CD4-positive, alpha-beta T cell treated with Interferon alpha-2 for 1 hour (primary cell): ENCODE results near the gene USP10.

ENCODE experiments used
- DNase-seq, 2 donors: peaks; one replicate each; pipeline ENCODE4 v3.0.0-alpha.2; 2020 to 2022

USP10 gene, protein sequence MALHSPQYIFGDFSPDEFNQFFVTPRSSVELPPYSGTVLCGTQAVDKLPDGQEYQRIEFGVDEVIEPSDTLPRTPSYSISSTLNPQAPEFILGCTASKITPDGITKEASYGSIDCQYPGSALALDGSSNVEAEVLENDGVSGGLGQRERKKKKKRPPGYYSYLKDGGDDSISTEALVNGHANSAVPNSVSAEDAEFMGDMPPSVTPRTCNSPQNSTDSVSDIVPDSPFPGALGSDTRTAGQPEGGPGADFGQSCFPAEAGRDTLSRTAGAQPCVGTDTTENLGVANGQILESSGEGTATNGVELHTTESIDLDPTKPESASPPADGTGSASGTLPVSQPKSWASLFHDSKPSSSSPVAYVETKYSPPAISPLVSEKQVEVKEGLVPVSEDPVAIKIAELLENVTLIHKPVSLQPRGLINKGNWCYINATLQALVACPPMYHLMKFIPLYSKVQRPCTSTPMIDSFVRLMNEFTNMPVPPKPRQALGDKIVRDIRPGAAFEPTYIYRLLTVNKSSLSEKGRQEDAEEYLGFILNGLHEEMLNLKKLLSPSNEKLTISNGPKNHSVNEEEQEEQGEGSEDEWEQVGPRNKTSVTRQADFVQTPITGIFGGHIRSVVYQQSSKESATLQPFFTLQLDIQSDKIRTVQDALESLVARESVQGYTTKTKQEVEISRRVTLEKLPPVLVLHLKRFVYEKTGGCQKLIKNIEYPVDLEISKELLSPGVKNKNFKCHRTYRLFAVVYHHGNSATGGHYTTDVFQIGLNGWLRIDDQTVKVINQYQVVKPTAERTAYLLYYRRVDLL

DNA sequence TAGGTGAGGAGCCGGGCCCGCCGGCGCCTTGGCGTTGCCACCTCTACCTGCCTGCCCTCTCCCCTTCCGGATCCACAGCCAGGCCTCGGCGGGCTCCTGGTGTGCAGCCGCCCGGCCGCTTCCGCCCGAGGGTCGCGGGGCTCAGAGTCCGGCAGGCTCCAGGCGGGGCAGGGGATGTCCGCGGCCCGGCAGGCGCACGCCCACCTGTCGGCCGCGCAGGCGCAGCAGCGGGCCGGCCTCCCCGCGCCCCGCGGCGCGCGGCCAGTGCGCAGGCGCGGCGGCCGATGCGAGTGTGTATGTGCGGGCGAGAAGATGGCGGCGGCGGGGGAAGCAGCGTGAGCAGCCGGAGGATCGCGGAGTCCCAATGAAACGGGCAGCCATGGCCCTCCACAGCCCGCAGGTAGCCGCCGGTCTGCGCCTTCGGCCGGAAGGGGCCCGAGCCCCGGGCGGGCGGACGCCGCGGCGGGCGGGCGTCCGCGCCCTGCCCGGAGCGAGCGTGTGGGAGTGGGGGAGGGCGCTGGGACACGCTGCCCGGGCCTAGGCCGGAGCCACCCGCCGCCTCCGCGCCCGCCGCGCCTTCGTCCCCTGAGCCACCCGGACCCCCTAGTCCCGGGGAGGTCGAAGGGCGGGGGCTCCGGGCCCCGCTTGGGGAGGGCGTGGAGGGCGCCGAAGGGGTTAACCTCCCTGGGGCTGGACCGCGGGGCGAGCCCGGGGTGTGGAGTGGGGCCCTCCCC lies at the start of gene USP10:
USP10 (plus strand) TSS at position 289 of the 734 bp plus-strand sequence; CDS start at position 380, 91 bp downstream.
- peak; percentile 87 to 90 for DNase-seq

DNA sequence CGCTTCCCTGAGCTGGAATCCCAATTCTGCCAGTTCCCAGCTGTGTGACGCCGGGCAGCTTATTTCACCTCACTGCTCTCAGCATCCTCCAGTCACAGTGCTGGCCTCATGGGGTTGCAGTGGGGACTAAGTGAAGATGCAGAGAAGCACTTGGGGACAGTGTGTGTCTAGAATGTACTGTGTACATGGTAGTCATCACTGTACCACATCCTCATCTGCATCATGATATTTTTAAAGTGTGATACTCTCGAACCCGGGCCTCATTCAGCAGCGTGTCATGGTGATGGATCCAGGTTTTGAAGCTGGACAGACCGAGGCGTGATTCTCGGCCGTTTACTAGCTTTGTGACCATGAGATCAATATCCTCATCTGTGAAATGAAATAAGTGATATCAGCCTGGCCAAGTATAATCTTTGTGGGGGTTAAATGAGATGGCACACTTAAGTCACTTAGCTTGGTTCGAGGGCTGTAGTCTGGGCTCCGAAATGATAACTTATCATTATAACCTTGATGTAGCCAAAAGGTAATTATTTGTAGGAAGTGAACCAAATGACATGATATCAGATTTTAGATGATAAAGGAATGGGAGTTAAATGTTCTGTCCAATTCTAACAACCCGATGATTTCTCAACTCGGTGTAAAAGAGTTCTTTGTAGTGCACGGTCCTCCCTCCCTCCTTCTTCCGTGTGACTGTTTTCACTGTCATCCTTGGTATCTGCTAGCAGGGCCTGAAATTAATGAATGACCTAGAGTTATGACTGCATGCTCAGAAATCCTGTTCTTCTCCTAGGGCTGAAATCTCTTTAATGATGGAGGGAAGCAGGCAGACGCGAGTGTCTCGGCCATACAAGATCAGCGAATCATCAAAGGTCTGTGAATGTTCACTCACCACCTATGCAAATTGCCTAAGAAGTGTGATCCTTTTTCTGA lies 49.5 kb upstream of the USP10 start:
- no peak for DNase-seq

DNA sequence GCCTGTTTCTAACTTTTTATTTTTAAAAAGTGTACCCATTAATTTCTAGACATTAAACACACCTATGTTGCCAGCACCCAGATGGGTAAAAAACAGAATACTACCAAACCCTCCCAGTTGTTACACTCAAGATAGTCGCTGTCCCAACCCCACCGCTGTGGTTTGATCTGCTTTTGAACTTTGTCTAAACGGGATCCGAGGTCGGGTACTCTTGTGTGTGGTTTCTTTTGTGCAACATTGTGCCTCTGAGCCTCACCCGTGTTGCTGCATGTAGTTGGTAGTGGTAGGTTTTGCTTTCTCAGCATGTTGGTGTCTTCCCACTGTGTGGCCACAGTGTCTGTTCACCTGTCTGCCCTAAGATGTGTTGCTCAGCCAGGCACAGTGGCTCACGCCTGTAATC lies 47.2 kb upstream of the USP10 start:
- DNase-seq: peak; percentile 37 to 59

DNA sequence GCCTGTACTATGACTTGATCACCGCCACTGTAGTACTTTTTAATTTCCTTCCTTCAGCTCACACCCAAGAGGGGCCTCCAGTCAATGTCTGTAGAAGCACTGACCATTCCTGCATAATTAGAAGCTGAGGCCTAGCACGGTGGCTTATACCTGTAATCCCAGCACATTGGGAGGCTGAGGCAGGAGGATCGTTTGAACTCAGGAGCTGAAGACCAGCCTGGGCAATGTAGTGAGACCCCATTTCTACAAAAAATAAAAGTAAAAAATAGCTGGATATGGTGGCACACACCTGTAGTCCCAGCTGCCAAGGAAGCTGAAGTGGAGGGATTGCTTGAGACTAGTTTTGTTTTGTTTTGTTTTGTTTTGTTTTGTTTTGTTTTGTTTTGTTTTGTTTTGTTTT lies 45.6 kb upstream of the USP10 start:
- no peak for DNase-seq

DNA sequence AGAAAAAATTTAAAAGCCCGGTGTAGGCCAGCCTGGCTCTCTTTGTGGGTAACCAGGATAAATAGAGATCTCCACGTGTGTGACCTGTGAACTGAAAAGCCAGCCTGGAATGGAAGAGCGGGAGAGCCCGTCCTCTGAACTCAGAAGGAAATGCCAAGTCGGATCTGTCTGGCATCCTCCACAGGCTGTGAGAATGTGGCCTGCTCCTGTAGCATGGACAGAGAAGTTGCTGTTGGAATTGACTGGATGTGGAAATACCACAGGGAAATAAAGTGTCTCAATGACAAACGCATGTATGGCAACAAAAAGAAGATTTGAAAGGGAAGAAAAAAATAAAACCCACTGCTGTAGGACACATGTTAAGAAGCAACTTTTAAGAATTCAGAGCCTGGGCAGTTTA lies 44.8 kb upstream of the USP10 start:
- DNase-seq: no peak

DNA sequence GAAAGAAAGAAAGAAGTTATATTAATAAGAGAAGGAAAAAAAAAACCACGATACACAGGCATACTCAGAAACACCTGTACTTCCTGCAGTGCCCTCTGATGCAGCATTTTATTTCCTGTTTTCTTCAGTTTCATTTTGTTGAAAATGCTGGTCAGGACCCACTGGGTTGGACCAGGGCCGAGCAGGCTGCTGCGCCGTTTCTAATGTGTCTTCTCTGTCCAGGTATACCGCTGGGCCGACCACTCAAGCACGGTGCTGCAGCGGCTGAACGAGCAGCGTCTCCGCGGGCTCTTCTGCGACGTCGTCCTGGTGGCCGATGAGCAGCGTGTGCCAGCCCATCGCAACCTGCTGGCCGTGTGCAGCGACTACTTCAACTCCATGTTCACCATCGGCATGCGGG lies 43.2 kb upstream of the USP10 start:
- peak; percentile 6 to 23 for DNase-seq

DNA sequence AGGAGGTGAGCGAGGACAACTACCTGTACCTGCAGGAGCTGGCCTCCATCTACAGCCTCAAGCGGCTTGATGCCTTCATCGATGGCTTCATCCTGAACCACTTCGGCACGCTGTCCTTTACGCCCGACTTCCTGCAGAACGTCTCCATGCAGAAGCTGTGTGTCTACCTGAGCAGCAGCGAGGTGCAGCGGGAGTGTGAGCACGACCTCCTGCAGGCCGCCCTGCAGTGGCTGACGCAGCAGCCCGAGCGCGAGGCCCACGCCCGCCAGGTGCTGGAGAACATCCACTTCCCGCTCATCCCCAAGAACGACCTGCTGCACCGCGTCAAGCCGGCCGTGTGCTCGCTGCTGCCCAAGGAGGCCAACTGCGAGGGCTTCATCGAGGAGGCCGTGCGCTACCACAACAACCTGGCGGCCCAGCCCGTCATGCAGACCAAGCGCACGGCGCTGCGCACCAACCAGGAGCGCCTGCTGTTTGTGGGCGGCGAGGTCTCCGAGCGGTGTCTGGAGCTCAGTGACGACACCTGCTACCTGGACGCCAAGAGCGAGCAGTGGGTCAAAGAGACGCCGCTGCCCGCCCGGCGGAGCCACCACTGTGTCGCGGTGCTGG lies 42.5 kb upstream of the USP10 start:
- no peak for DNase-seq

DNA sequence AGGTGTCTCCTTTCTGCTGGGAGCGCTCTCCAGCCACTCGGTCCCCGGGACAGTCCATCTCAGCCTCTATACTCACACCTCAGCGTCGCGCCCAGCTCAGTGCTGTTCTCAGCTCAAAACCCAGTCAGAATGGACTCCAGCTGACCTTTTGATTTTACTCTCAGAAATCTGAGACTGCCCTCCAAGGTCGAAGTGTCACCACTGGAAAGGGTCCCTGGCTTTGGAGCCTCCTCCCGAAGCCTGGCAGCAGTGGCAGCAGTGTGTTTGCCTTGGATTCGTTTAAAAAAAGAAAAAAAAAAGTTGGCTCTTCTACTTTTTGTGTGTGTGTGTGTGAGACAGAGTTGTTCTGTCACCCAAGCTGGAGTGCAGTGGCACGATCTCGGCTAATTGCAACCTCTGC lies 41.1 kb upstream of the USP10 start:
- DNase-seq: no peak

DNA sequence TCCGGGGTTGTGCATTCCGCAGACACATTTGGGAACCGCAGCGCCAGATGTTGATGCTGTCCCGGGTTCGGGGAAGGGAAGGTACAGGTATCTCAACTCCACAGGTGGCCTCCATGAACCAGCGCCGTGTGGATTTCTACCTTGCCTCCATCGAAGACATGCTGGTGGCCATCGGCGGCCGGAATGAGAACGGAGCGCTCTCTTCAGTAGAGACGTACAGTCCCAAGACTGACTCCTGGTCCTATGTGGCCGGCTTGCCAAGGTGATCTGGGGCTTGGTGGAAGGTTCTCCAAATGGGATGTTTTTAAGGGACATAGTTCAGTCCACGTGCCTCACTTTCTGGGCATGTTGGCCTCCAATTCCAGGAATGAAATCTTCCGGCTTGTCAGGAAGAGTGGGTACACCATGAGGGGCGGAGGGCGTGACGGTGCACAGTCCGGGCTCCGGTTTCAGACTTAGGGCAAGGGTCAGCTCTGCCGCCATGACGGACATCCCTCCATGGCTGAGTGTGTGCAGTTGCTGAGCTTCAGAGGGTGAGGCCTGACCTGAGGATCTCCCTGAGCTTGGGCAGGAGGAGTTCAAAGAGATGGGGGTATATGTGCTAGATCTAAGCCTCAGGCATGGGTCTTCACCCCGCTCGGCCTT lies 40.0 kb upstream of the USP10 start:
- no peak for DNase-seq

DNA sequence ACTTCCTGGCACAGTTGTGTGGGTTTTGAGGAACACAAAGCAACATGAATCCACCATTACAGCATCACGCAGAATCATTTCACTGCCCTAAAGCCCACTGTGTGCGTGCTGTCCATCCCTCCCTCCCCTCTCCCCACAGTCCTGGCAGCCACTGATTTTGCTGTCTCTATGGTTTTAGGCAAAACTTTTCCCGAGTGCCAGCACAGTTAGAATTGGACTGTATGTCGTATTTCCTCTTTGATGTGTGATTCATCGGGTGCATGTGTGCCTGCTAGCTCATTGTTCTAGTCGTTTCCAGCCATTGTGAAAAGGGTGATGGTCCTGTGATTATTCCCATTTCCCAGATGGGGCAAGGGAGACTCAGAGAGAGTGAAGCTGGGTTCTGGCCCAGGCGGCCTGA lies 38.8 kb upstream of the USP10 start:
- no peak for DNase-seq

DNA sequence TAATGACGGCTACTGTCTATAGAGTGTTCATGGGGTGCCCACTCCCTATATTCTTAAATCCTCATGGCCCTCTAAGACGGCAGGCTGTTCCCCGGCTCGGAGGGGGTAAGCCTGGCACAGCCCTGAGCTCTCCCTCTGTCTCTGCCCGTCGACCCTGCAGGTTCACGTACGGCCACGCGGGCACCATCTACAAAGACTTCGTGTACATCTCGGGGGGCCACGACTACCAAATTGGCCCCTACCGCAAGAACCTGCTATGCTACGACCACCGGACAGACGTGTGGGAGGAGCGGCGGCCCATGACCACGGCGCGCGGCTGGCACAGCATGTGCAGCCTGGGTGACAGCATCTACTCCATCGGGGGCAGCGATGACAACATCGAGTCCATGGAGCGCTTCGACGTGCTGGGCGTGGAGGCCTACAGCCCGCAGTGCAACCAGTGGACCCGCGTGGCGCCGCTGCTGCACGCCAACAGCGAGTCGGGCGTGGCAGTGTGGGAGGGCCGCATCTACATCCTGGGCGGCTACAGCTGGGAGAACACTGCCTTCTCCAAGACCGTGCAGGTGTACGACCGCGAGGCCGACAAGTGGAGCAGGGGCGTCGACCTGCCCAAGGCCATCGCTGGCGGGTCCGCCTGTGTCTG lies 38.3 kb upstream of the USP10 start:
- DNase-seq: no peak

DNA sequence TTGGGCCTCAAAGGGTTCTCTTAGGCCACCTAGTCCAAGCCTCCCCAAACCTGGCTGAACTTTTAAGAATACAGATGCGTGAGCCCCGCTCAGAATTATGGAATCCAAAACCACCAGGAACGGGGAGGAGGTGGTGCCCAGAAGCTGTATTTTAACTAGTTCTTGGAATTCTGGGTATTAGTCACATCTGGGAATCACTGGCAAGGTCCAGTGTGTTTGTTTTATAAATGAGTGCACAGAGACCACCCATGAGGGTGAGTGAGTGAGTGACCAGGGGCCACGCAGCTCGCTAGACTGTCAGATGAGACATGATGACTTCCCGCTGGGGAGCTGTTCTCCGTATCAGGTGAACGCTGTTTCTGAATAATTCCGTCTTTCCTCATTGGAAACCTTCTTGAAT lies 37.3 kb upstream of the USP10 start:
- no peak for DNase-seq

DNA sequence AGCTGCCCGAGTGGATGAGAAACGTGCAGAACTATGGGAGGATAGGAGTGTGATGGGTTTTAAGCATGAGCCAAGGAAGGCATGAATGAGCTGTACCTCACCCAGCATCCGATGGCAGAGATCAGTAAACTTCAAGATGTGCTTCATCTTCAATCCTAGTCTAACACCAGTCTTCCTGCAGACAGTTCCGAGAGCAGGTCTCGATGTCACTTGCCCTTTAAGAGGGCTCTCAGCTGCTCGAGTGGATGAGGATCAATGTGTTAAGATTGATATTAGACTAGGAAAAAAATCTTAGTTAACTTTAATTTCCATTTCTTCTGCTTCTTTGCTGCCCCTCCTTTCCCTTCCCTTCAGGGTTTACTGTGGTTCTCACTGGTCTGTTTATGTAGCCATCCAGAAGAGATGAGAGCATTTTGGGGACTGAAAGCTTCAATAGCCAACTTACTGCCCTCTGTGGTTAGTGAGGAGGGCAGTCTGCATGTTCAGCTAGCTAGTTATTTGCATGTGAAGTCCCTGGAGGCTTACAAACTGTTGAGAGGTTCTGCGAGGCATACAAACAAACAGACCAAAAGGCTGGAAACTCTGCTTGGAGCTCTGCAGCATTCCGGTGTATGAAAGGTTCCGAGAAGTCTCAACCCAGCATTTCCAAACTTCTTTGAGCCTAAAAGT lies 36.2 kb upstream of the USP10 start:
- no peak for DNase-seq

DNA sequence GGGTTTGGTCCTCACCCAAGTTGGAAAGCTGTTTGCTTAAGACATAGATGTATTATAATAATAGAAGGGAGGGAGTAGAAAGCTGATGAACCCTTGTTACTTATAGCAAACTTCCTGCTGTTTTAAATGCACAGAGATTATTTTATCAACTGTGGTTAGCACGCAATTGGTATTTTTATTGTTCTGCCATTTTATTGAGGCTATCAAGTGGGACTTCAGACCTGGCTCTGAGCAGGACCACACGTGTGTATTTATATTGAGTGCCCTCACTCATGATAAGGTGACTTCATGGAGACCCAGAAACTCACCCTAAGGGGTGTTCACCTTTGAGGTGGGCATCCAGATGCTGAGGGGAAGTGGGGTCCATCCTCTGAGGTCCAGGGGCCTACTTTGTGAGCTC lies 34.4 kb upstream of the USP10 start:
- DNase-seq: no peak

DNA sequence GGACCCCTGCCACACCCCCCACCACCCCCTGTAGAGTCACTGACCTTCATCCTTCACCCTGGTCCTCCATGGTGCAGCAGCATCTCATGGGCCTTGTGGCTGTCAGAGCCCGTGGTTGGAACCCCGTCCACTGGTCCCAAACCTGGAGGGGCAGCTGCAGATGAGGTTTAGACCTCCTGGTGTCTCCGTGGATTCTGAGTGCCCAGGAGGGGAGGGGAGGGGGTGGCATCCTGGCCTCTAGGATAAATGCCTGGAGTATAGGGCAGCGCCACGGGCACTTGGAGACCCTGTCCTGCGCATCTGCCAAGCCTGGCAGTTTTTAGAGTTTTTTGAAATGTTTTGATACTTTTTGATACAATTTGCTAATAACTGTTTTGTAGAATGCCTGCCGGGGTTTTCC lies 34.0 kb upstream of the USP10 start:
- DNase-seq: no peak

DNA sequence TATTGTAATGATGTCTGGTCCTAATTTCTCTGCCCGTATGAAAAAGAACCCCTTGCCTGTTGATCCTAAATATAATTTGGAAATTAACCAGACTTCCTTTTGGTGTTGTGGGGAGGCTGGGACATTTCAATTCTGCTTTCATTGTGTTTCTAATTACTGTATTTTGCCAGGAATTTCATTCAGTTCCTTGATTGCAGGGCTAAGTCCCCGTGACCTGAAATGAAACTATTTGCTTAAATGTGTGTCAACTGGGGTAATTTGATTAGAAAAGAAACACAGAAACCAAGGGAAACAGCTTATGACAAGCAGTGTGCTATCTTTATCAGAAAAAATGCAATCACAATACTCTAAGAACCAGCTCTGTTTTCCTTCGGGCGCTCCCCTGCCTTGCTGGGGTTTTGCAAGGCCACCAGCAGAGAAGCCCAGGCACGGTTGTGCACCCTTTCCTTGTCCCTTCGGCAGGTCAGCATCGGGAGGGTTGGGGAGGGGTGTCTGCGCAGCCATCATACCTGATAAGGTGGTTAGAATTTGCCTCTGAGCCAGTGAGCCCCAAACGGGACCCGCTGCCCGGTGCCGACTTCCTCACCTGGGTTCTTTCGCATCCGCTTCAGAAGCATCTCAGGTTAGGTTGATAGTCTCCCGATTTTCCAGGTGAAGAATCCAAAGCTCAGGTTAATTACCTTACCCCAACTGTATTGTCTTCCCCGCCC lies 32.0 kb upstream of the USP10 start:
- no peak for DNase-seq

DNA sequence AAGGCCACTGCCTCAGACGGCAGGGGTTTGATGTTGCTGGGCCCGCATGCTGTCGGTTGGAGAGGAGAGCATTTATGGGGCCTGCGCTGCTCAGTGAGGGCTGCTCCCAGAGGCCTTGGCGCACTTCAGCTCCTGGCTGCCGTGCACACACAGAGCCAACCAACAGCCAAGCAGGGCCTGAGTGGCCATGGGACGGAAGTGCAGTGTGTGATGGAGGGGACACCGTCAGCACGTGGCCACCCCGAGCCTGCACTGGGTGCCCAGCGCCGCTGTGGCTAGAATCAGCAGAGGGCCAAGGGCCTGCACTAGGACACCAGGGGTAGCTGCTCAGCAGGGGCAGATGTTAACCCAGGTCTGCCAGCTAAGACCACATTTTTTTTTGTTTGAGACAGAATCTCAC lies 29.7 kb upstream of the USP10 start:
- no peak for DNase-seq

DNA sequence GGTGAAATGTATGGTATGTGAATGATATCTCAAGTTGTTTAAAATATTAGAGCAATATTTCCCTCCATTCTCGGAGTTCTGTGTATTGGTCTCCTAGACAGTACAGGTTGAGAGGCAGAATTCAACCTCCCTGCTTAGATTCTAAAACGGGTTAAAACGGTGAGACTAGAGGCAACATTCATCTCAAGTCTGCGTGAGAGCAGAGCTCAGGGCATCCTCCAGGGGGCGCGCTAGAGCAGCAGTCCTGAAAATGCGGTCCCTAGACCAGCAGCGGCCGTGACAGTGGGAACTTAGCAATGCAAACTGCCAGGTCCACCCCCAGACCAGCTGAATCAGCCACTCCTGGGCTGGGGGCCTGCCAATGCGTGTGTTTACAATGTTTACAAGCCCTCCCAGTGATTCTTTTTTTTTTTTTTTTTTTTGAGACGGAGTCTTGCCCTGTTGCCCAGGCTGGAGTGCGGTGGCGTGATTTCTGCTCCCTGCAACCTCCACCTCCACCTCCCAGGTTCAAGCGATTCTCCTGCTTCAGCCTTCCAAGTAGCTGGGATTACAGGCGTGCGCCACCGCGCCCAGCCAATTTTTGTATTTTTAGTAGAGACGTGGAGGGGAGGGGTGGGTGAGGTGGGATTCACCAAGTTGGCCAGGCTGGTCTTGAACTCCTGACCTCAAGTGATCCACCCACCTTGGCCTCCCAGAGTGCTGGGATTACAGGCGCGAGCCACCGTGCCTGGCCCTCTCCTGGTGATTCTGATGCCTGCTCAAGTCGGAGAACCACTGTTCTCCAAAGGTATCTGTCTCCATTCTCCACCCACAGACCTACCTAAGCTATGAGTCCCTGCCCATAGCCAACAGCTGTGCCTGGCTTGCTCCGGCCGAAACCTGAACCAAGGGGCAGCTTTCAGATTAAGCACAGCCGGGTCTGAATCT lies 27.3 kb upstream of the USP10 start:
- DNase-seq: peak; percentile 75 to 82

DNA sequence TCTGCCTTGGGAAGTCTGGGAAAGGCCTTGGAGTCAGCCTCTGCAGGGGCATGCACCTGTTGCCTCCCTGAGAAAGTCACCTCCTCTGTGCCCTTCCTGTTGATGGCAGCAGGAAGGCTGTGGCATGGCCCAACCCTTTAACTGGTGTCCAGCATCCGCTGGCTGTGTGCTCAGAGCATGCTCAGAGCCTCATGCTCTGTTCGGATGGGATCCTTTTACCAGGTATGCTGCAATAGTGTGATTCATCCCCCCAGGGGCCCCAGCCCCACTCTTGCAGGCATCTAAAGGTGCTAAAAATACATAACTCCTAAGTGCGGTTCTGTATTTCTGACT lies 26.6 kb upstream of the USP10 start:
- no peak for DNase-seq
